Activated naive CD8-positive, alpha-beta T cell treated with anti-CD3 and anti-CD28 coated beads, Interleukin-2, amount 50 U/mL, for 16 hours (primary cell): ENCODE results near the gene CLCN1.

Experiments used
- DNase-seq: peaks from one replicate; pipeline ENCODE4 v3.0.0-alpha.2; 2020; ENCODE audit warnings: low read depth, low spot score

CLCN1 gene

GRCh38 chr7:143331179-143331801, 15.4 kb downstream of the CLCN1 start:
- no peak for DNase-seq

DNA sequence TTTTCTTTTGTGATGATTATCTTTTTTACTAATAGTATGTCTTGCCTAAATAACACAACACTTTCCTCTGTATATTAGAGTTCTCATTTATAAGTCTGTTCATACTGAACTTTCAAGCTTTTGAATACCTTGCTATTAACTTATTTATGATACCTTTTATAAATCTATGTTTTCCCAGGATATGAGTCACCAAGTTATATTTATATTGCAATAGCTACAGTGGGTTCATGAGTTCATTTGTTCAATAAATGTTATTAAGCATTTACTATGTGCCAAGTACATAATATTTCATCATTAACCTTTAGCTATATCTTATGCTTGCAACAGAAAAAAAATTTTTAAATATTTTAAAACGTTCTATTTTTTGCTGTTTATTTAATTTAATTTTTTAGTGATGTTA, 18.3 kb downstream of the CLCN1 start:
- DNase-seq: no peak

GRCh38 chr7:143337216-143337615, 21.3 kb downstream of the CLCN1 start:
- DNase-seq: no peak

DNA sequence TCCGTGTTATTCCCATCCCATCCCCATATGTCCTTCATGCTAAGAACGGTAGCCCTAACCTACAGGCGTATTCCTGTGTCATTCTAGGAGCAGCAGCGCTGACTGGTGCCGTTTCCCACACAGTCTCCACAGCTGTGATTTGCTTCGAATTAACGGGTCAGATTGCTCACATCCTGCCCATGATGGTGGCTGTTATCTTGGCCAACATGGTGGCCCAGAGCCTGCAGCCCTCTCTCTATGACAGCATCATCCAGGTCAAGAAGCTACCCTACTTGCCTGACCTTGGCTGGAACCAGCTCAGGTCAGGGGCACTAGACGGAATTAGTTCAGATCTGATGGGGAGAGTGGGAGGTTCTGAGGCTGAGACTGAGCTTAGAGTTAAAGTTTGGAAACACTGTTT, 25.9 kb downstream of the CLCN1 start:
- DNase-seq: no peak

DNA sequence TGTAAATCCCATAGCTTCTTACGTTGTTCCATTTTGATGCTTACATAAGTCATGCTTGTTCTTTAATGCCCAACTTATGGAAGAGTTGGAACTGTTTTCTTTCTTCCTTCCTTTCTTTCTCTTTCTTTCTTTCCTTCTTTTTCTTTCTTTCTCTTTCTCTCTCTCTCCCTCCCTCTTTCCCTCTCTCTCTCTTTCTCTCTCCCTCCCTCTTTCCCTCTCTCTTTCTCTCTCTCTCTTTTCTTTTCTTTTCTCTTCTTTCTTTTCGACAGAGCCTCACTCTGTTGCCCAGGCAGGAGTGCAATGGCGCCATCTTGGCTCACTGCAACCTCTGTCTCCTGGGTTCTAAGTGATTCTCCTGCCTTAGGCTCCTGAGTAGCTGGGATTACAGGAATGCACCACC, 27.7 kb downstream of the CLCN1 start:
- no peak for DNase-seq

DNA sequence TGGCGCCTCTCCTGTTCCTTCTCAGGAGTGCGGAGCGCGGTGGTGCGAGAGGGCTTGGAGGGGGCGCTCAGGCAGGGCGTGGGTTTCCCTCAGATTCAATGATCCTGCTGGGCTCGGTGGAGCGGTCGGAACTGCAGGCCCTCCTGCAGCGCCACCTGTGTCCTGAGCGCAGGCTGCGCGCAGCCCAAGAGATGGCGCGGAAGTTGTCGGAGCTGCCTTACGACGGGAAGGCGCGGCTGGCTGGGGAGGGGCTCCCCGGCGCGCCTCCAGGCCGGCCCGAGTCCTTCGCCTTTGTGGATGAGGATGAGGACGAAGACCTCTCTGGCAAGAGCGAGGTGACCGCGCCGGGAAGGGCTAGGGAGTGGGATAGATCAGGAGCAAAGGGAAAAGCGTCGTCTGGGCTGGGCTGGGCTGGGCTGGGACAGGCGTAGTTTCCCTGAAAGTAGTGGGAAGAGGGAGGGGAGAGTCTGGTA, 29.6 kb downstream of the CLCN1 start:
- DNase-seq: peak; percentile 34

GRCh38 chr7:143346018-143346417, 30.1 kb downstream of the CLCN1 start:
- no peak for DNase-seq

DNA sequence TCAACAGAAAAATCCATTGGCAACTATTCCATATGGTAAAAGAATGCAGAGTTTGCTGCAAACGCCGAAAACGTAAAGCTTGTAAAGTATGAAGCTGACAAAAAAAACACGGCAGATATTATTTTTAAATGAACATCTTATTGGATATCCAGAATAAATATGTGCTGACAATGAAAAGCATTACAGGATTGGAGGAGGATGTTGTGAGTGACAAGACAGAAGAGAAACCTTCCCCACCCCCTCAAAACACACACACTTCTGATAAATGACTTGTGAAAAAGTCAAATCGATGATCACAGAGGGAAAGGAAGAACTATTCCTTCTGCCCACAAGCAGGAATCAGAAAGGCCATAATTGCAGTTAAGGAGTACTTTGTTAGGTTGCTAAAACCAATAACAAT, 32.0 kb downstream of the CLCN1 start:
- no peak for DNase-seq

GRCh38 chr7:143351060-143351459, 35.1 kb downstream of the CLCN1 start:
- no peak for DNase-seq

DNA sequence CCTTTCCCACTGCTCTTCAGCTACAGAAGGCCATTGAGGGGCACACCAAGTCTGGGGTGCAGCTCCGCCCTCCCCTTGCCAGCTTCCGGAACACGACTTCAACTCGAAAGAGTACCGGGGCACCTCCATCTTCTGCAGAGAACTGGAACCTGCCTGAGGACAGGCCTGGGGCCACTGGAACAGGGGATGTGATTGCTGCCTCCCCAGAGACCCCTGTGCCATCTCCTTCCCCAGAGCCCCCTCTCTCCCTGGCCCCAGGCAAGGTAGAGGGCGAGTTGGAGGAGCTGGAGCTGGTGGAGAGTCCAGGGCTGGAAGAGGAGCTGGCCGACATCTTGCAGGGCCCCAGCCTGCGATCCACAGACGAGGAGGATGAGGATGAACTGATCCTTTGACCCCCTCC, 35.7 kb downstream of the CLCN1 start:
- DNase-seq: no peak

GRCh38 chr7:143352531-143353002, 36.7 kb downstream of the CLCN1 start:
- DNase-seq: no peak

- no peak for DNase-seq
These were observed 38.5 kb downstream of the CLCN1 start for GRCh38 chr7:143354376-143354775.

DNA sequence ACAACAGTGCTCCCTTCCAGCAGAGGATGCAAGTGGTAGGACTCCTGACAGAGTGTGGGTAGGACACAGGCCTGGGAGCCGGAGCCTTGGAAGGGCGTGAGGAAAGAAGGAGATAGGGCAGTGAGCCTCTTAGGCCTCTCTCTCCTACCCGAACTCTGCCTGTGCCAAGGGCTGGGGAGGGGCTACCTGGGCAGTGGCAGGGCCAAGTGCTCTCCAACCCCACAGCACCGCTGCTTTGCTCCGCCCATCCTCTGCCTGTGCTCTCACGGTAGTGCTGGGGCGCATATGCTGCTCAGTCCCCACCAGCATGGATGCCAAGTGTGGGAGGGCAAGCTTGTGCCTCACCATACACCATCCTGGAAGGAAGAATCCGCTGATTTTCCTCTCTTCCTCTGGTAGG, 39.1 kb downstream of the CLCN1 start:
- DNase-seq: no peak

DNA sequence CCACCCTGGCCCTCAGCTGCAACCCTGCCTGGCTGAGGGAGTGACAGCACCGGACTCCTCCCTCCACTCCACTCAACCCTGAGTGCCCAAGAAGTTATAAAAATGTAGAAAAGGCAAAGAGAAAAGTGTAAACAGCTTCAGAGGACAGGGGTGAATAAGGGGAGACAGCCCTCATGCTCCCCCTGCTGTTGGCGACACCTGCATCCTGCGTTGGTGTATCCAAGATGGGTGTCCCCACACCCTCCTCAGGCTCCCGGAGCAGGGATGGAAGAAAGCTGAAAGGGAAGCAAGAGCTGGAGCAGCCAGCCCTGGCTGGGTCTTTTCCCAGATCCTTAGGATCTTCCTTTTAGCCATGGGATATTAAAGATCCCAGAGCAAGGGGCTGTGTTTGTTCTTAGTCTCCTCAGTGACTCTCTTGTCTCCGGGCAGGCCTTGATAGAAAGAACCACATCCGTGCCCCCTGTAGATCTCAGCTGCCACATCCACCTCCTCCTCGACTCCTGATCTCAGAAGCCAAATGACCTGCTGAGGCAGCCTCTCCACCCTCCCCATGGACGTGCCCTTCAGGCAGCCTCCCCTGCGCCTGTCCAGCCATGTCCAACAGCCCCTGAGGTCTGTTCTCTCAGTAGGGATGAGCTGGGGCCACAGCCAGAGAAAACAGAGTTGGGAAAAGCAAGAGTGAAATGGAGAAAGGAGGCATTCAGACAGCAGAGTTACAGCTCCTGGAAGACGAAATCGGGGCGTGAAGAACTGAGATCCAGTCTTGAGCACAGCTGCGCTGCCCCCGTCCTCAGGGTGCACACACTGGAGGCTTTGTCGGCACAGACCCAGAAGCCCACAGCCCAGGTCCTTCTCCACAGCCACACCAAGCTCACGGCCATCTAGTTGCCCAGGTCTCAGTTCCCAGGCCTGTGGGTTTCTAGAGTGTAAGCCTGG, 39.8 kb downstream of the CLCN1 start:
- DNase-seq: no peak

DNA sequence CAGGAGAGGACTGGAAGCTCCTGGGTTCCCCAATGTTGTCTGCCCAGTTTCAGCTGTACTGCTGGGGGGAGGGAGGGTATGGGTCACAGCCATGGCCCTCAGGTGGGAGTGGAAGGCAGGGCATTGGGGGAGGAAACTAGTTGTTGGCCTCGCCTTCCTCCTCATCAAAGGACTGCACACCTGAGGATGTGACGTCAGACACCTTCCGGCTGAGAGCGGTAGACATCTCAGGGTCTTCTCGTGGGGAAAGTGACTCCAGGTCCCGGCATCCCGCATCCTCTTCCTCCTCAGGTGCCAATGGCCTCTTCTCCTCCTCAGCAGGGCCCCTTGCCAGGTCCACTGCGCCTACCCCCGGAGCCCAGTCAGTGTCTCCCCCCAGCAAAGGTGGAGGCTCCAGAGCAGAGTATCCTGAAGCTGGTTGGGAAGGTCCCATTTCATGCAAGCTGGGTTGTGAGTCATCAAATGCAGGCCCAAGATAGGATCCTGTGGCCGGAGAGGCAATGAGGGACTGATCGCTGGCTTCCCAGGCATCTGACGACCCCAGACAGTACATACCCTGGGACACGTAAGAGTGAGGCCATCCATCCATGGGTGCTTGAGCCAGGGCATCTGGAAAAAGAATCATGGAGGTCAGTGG, 40.6 kb downstream of the CLCN1 start:
- no peak for DNase-seq

DNA sequence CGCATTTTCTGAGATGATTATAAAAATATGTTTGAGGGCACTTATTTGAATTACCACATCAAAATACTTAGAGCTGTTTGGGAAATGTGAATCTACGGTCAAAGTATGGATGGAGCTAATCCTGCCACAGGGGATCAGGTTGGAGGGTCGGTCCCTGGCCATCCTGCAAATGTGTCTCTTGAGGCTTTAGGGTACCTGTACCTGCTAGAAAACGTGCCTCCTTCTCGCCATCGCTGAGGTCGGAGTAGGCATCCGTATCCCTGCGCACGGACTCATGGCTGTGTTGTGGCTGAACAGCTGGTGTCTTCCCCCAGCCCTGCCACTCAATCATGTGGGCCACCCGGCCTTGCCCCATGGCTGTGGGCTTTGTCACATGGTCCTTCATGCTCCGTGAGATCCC, 42.7 kb downstream of the CLCN1 start:
- no peak for DNase-seq

DNA sequence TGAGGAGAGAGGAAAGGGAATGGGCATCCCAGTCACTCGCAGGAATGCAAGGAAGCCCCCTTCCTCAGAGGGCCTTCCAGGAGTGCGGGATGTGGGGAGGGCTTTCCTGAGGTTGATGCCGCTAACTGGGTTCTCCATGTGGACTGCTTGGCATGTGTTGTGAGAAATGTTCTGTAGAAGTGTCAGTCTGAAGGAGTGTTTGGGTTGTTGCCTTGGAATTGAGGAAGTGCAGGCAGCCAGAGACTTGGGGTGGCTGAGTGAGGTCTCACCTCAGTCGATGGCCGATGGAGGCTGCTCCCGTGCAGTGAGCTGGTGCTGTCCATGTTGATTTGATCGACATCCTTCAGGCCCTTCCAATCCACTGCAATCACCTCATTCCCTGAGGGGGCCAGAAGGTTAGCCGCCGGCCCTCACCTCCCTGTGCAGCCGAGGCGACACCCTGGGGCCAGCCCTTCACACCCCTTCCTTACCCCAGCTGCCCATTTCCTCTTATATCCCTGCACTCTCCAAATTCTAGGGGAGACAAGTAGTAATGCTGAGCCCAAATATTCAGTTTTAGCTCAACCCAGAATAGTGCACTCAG, 44.0 kb downstream of the CLCN1 start:
- DNase-seq: no peak

GRCh38 chr7:143360788-143361551, 45.1 kb downstream of the CLCN1 start:
- DNase-seq: no peak

DNA sequence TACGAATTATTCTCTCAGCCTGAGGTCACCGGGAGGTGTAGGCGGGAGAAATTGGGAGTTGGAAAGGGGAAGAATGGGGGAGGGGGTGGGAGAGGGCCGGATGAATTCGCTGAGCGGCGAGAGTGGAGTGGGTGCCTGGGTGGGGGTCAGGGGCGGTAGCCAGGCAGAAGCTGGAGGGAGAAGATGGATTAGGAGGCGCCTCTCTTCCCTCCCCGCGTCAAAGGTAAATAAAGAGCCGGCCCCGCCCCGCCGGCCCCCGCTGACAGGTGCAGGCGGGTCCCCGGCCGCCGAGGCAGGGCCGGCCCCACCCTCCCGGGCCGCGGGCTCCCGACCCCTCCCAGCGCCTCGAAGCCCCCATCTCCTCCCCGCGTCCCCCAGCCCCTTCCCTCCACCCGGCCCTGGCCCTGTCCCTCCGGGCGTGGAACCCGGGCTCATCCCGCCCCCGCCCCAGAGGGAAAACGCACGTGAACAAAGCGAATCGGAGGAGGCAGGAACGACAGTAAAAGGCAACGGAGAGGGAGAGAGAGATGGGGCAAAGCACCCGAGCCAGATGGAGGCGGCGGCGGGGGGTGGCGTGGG, 45.7 kb downstream of the CLCN1 start:
- no peak for DNase-seq

DNA sequence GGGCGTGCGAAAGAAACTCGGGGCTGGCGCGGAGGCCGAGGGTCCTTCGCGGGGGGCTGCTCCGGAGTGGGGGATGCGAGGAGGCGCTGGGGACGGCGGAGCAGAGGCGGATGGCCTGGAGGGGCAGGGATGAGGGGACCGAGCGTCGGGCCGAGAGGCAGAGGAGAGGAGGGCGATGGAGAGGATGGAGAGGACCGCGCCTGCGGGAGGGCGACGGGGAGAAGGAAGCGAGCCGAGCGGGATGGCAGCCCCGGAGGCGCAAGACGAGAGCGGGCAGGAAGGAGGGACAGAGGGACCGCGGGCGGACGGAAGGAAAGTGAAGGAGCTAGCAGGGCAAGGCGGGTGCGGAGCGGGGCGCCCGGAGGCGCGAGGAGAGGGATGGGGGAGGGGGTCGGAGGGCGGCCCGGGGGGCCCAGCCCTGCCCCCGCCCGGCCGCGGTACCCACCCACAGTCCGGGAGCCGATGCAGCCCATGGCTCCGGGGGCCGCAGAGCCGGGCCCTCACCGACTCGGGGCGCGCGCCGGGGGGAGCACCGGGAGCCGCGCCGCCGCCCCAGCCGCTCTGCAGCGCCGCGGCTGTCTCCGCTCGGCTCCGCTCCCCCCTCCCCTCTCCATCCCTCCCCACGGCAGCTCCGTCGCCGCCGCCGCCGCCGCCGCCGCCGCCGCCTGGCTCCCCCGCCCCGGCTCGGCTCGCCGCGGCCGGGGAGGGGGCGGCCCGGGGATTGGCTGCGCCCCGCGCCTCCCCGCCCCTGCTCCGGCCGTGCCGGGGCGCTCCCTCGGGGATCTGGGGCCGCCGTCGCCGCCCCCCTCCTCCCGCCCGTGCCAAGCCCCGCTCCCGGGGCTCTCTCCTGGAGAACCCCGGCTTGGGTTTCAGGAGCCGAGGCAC, 46.5 kb downstream of the CLCN1 start, which contains the start of gene FAM131B:
FAM131B (minus strand) TSS at position 583 of the 885 bp plus-strand sequence; CDS start at position 473, 110 bp downstream.
- DNase-seq: no peak
